ENCODE results near the gene ICE1. TPM values are rescaled to one million over a fixed set of nuclear protein-coding genes. Genes with fewer than 3 reads are reported as not detected.

The ICE1 gene
- total and polyA plus RNA-seq, 2 of the 4 experiments (the other 2 are of a cell fraction) = 9.0 to 18.5 TPM

GRCh38 chr5:5464036-5464715 is 41.7 kb downstream of the ICE1 start:
- in situ Hi-C loops (cut with MboI; ENCODE audit: low sequenced_read_pairs) = no loop called here
- H3K9ac ChIP-seq (ENCODE audit: low read depth, low read length) = no peak overlapping the region
- H2AK9ac ChIP-seq (replicated peaks; ENCODE audit: low read depth, low read length, poor library complexity) = no peak overlapping the region
- no peak overlapping the region for H4K91ac ChIP-seq (ENCODE audit: insufficient read depth, low read depth, low read length)
- BruUV-seq (replicated peaks) = no TSS peak
- dilution Hi-C loops (cut with HindIII; ENCODE audit: low sequenced_read_pairs, unreplicated experiment) = no loop called here
- H2BK15ac ChIP-seq (ENCODE audit: low read depth, low read length) = no peak overlapping the region
- H3K27ac ChIP-seq (ENCODE audit: insufficient read depth, low read length) = no peak overlapping the region
- peaks cover 15 to 22% of the 10 kb centered on the region in 2 experiments; a peak in 3 of 4 replicates for H3K79me1 ChIP-seq (ENCODE audit: low read depth in 1 of 2, low read length in 2 of 2)
- H4K8ac ChIP-seq (ENCODE audit: low read depth in 2 of 2, low read length in 2 of 2) = no peak overlapping the region
- H2AFZ ChIP-seq (replicated peaks; ENCODE audit: low read length, poor library complexity) = no peak overlapping the region
- H3K4me1 ChIP-seq (ENCODE audit: control insufficient read depth, insufficient read depth, low read length) = no peaks in the 10 kb centered on the region
- 100% methylated on average over 6 of the region's 18 CpGs; no CpG with 5 or more reads in 1 of the 2 experiments for WGBS, 2 experiments (ENCODE audit: extremely low coverage in 2 of 2, insufficient read length in 1 of 2)
- H3K4me2 ChIP-seq (ENCODE audit: low read depth, low read length) = no peak overlapping the region
- intact Hi-C loops (cut with micrococcal nuclease) = no loop called here
- no peak overlapping the region for H2BK20ac ChIP-seq (ENCODE audit: low read depth, low read length)
- no peak overlapping the region for H3K4ac ChIP-seq (ENCODE audit: low read depth, low read length)
- POLR2A ChIA-PET (ENCODE audit: unreplicated experiment) = no interaction called here
- no peak overlapping the region for H3K18ac ChIP-seq (ENCODE audit: low read depth, low read length)
- no peak overlapping the region for H2AK5ac ChIP-seq (ENCODE audit: low read depth, low read length)
- H3K27me3 ChIP-seq (ENCODE audit: control insufficient read depth, insufficient read depth, low read length) = no peaks in the 10 kb centered on the region
- no peak overlapping the region for H3K4me3 ChIP-seq (ENCODE audit: insufficient read depth, low read depth, low read length)
- H3K9me3 ChIP-seq (ENCODE audit: control insufficient read depth, insufficient read depth, low read length) = no peaks in the 10 kb centered on the region
- DNase-seq (no peak), ATAC-seq (ENCODE audit: low read depth) (no peak)
- no peak overlapping the region for H4K5ac ChIP-seq (ENCODE audit: low read depth, low read length)
- H3K9me1 ChIP-seq (ENCODE audit: insufficient read depth, low read length) = peaks cover 3% of the 10 kb centered on the region; the same call in 1 of the 2 replicates
- H3K14ac ChIP-seq (replicated peaks; ENCODE audit: low read depth, low read length) = no peak overlapping the region
- CTCF ChIA-PET = no interaction called here
- TF ChIP-seq BHLHE40 (IDR thresholded peaks at IDR 0.05; ENCODE audit: low read depth, low read length) = no peak
- no peak for TF ChIP-seq MAZ (IDR thresholded peaks at IDR 0.05; ENCODE audit: borderline replicate concordance, low read depth, low read length)
- H2BK120ac ChIP-seq (ENCODE audit: low read depth, low read length) = no peak overlapping the region
- no peak overlapping the region for H2BK5ac ChIP-seq (ENCODE audit: low read depth, low read length, poor library complexity, severe bottlenecking)
- H3K23ac ChIP-seq (ENCODE audit: low read depth, low read length) = no peak overlapping the region
- no peak overlapping the region for H3K56ac ChIP-seq (ENCODE audit: extremely low read depth, insufficient read depth, low read length)
- peaks cover 36% of the 10 kb centered on the region for H3K36me3 ChIP-seq (ENCODE audit: control insufficient read depth, insufficient read depth, low read length)
- H4K20me1 ChIP-seq (ENCODE audit: insufficient read depth, low read length) = no peaks in the 10 kb centered on the region
